GM21447 (cell line): ENCODE measurements around the gene GIGYF1.
"Not testable (repeated sequence)": the region's sequence is repeated elsewhere in the genome, so short reads cannot be mapped to it uniquely, and the experiment has no call there.

Source experiments
- ATAC-seq: cut with Tn5 transposase; IDR thresholded peaks from one replicate; pipeline ENCODE4 v1.9.1; 2021; ENCODE audit not compliant: unreplicated experiment

The GIGYF1 gene

DNA sequence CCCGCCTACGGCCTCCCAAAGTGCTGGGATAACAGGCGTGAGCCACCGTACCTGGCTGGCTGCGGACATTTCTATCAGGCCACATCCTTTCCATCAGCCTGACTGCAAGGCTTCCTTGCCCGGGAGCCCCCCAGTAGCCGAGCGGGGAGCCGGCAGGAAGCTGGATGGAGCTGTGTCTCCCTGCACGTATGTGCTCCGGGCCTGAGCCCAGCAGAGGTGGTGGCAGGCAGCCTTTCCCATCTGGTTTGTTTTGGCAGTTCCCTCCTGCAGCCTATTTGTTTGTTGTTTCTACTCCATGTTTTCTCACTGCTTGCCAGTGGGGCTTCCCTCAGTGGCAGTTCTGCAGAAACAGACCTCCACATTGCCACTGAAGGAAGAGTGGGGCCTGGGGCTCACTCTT, 17.3 kb upstream of the GIGYF1 start:
- no peak for ATAC-seq

DNA sequence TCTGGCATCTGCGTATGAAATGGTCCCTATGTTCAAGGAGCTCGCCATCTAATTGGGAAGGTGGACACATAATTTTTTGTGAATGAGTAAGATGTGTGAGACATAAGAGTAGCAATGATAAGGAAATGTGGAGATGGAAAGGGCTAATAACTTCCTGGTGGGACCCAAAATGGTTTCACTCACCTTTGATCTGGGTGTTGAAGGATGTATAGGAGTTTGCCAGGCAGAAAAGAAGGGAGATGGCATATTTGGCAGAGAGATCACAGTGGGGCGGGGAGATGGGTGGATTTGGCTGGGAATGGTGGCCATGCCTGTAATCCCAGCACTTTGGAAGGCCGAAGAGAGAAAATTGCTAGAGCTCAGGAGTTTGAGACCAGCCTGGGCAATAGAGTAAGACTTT, 16.4 kb upstream of the GIGYF1 start:
- ATAC-seq = no peak

DNA sequence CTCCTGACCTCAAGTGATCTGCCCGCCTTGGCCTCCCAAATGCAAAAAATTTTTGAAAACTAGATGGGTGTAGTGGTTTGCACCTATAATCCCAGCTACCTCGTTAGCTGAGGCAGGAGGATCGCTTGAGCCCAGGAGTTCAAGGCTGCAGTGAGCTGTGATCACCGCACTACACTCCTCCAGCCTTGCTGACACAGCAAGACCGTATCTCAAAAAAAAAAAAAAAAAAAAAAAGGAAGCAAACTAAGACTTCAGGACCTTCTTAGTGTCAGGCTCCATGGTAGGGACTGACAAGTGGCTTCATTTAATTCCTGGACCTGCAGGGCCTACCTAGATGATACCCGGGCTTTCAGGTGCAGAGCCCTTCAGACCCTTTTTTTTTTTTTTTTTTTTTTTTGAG, 14.3 kb upstream of the GIGYF1 start:
- no peak for ATAC-seq

- no peak for ATAC-seq
Measured at GRCh38 chr7:100706672-100707311, 12.7 kb upstream of the GIGYF1 start.

DNA sequence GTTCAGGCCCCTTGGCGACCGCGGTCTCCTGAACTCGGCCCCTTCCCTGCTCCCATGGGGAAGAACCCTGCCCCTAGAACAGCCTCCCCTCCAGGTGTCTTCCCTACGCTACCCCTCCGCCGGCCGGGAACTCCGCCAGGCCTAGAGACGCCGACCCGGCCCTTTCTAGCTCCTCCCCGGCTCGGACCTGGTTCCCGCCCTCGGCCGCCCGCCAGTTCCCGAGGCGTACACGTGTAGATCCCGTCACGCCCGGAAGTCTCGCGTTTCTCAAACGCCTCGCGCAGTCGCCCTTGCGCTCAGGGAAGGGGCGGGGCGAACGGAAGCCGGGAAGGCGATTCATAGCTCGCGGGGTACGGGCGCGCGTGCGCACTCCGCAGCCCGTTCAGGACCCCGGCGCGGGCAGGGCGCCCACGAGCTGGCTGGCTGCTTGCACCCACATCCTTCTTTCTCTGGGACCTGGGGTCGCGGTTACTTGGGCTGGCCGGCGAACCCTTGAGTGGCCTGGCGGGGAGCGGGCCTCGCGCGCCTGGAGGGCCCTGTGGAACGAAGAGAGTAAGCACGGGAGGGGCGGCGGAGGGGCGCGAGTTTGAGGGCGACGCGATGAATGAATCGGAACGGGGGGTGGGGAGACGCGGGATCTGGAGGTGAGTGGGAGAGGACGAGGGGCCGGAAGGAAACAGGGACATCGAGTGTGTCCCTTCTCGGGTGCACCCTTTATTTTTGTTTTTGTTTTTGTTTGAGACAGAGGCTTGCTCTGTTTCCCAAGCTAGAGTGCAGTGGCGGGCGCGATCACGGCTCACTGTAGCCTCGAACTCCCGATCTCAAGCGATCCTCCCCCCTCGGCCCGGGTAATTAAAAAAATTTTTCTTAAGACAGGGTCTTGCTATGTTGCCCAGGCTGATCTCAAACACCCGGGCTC, 12.0 kb upstream of the GIGYF1 start, which contains the start of gene POP7:
POP7 (plus strand) TSS at position 369 of the 919 bp plus-strand sequence. CDS start 710 bp downstream, outside the sequence.
- ATAC-seq = peak; percentile 79

DNA sequence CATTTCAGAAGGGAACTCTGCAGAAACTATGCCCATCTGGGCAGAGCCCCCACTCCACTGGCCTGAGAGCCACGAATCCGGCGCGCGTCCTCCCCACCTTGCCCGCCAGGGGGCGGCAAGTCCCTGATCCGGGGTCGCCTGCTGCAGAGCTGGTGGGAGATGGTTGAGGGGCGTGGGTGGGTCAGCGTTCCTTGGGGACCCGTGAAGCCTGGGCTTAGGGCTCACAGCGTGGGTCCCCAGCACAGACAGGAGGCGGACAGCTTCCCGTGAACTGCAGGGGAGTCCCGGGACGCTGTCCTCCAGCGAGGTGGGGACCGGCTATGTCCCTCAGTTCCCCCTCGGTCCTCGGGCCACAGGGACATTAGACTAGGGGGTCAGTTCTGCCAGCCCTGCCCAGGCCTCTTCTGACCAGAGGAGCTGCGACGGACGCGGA, 11.3 kb upstream of the GIGYF1 start:
- peak; percentile 62 for ATAC-seq

GRCh38 chr7:100701089-100701488, 7.0 kb upstream of the GIGYF1 start:
- ATAC-seq = not testable (repeated sequence)

- no peak for ATAC-seq
Measured at GRCh38 chr7:100699018-100699417, 5.0 kb upstream of the GIGYF1 start.

- no peak for ATAC-seq
Measured at GRCh38 chr7:100696123-100696521, 2.1 kb upstream of the GIGYF1 start.

DNA sequence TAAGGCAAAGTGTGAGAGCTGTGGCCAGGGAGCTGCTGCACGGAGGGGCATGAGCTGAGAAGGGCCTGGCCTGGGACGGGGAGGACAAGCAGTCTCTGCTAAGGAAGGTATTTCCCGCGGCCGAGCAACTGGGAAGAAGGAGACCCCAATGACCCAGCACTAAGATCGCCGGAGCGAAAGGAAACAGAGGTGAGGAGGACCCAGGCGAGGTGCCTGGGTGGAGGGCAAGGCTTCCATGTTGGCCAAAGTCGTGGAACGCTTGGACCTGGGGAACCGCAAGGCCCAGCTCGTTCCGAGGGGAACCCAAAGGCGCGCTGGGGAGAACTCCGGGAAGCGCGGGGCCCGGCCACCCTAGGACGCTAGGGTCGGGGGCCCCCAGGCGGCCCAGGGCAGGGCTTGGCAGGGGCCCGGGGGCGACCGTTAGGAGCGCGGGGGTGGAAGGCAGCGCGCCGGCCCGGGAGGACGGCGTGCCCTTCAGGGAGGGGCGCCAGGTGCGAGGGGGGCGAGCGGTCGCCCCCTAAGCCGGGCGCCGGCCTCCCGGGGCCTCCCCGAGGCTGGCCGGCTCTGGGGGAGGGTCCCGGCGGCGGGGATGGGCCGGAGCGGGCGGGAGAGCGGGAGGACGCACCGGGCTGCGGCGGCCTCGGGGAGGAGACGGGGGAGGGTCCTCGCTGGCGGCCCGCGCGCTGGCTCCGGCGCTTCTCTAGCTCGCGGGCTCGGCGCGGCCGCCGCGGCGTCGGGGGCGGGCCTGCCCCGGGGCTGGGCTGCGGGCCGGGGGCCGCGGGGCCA, 545 bp downstream of the GIGYF1 start:
- peak; percentile 1 for ATAC-seq

GRCh38 chr7:100692578-100692961, 1.5 kb downstream of the GIGYF1 start:
- no peak for ATAC-seq

DNA sequence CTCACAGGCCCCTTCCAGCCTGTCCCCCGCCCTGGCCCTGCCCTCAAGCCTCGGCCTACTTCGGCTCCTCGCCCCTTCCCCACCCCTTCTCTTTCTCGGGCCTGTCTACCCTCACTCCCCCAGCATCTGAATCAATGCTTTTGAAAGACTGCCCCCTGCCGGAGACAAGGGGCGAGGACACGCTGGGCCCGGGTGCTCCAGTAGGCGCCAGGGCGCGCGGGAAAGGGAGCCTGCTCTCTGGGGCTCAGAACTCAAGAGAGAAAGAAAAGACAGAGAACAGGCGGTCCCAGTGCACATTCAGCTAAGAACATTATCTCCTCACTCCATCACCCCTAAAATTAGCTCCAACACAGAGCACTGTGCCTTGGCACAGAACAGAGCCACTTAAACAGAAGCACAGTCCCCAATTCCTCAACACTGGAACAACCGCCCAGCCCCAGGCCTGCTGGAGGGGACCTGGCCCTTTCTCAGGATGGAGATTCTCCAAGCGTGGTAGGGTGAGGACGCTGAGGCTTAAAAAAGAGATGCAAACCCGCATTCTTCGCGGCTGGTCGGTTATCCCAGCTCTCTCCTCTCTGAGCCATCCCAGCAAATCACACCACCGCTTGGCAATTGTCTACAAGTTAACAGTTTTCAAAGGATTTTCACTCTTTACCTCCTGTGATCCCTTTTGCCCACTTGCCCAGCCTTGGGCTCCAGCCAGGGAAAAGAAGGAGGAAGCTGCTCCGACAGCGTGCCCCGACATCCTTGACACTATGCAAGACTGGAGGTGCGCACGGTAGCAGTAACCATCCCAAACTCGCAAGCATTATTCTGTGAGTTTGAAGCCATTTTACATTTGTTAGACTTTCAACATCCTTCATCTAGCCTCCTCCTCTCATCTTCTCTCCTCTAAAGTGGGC, 2.1 kb downstream of the GIGYF1 start:
- ATAC-seq = no peak

GRCh38 chr7:100689230-100690135, 4.6 kb downstream of the GIGYF1 start:
- ATAC-seq = no peak

GRCh38 chr7:100688326-100688860, 5.7 kb downstream of the GIGYF1 start:
- ATAC-seq = no peak

GRCh38 chr7:100687751-100688300, 6.2 kb downstream of the GIGYF1 start:
- no peak for ATAC-seq

GRCh38 chr7:100687261-100687660, 6.8 kb downstream of the GIGYF1 start:
- ATAC-seq = no peak

GRCh38 chr7:100686822-100687211, 7.2 kb downstream of the GIGYF1 start:
- no peak for ATAC-seq

- ATAC-seq = no peak
Measured at GRCh38 chr7:100686201-100686821, 7.7 kb downstream of the GIGYF1 start.
